CD4-positive, alpha-beta T cell treated with Interferon gamma for 1 hour (primary cell): Measurements from ENCODE around the gene SEMA4C.
"Not testable (repeated sequence)": the region's sequence is repeated elsewhere in the genome, so short reads cannot be mapped to it uniquely, and the experiment has no call there.

Source experiments
- DNase-seq: peaks from one replicate; pipeline ENCODE4 v3.0.0-alpha.2; 2020

Gene SEMA4C

DNA sequence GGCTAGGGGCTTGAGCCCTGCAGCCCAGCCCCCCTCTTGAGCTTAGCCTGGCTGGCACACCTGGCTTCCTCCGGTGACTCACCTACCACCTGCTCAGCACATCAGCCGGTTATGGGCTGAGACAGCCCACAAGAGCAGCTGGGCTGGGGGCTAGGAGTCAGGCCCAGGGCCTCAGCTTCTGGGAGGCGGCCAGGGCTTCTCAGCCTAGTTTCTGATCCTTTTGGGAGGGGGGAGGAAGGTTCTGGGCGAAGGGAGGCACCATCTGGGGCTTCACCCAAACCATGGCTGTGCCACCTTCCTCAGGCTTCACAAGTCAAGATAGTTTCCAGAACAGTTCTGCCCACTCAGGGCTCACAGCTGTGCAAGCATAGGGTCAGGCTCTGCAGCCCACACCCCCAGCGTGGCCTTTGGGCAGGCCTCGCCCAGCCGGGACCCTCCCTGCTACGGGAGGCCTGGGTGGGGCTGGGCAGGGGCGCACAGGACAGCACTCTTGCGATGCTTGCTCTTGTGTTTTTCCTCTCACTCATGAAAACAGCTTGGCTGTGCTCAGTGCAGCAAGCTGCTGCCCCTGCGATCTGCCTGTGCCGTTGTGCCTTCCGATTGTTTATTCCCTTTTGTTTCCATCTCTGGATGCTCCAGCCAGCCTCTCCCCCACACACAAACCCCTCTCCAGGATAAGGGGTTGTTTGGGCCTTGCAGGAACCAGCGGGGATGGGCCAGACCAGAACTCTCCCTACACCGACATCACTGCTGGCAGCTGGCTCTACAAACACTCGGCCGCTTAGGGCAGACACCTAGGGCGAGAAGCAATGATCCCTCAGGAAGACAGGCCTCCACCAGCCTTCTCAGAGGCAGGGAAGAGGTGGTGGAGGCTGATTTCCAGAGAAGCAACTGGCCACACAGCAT lies 26.1 kb upstream of the SEMA4C start:
- no peak for DNase-seq

DNA sequence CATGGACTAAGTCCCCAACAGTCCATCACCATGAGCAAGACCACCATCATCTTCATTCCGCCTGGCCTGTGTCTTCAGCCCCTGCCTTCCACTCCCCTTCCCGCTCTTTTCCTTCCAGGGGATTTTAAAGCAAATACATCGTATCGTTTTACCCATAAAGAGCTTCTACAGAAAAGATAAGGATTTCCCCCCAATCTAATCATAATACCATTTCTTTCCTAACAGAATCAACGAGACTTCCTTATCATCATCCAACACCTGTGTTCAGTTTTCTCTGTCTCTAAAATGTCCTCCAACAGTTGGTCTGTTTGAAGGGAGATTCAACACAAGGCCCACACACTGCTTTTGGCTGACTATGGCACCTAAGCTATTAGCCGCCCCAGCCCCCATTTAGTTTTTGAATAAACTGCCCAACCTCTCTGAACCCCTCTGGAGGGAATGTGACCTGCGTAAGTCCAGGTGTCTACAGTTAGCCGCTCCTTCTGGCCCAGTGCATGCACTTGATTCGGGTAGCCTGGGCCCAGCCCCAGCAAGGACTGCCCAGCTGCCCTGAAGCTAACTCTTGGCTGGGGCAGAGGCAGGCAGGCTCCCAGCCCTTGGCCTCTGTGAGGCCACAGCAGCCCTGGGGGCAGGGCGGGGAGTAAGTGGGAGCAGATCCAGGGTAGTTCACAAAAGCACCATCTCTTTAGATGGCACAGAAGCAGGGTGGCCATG lies 25.3 kb upstream of the SEMA4C start:
- no peak for DNase-seq

DNA sequence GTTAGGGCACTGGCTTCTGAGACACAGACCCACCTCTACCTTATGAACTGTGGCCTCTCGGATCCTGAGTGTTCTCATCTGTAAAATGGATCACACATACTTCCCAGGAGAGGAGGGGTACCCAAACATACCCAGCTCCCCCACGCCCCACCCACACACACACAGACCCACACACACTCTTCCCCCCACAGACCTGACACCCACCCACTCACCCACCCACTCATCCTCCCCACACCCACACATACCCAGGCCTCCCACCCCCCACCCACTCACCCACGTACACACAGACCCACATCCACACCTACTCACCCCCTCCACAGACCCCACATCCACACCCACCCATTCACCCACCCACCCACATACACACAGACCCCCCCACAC lies 24.3 kb upstream of the SEMA4C start:
- DNase-seq, result no peak

DNA sequence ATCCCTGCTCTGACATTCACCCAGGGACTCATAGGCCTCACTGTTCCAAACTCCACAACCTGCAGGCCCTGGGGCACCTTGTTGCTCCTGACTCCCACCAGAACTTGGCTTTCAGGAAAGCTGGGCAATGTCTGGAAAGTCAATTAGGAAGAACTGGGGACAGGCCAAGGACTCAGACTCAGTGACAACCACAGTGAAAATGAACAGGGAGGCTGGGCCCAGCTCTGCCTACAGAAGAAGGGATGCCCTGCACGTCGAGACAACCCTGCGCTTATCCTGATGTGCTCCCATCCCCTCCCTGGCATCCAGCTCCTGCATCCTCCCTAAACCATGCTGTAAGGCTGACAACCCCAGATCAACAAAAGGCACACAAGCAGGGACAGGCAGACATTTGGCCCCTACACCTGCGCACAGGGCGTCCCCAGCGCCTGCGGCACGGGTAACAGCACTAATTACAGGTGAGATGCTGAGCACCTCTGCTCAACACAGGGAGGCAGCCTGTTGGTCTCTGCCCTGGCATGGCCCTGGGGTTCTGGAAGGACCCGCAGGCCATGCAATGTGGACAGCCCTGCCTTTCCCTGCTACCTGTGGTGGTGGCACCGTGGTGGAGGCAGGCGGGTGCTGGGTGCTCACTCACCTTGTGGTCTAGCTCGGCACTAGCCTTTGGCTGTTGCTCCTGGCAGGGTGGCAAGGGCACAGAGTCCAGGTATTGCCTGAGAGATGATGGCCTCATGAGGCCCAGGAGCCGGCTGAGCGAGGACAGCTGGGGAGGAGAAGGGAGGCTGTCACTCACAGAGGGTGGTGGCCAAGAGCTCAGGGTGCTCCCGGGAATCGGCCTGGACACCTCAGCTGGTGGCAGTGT lies 23.6 kb upstream of the SEMA4C start:
- no peak for DNase-seq

DNA sequence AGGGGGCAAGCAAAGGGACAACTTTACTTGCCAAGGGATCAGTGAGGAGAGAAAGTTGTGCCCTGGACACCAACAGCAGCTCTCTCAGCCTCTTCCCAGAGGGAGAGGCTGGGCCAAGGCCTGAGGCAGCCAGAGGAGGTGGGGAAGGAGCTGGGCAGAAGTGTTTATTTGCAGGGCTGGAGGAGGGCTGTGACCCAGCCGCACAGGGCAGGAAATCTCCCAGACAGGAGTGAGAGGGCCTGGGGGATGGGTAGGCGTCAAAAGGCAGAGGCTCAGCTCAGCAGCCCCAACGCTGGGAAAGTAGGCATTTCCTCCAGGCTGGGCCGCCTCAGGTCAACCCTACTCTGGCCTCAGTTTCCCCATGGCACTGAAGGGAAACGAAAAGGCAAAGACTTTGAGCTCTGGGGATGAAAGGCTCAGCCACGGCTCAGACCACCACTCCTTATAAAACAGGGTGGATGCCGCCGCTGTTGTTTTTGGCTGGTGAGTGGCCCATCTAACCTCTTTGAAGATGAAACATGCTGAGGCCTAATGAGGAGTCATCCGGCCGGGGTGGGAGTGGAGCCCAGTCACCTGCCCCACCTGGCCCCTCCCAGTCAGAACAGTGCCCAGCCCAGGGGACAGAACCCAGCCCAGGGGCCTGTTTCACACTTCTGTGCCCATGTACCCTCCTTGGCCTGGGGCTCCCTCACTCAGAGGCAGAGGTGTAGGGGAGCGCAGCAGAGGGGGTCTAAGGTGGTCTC lies 21.9 kb upstream of the SEMA4C start:
- DNase-seq, result no peak

DNA sequence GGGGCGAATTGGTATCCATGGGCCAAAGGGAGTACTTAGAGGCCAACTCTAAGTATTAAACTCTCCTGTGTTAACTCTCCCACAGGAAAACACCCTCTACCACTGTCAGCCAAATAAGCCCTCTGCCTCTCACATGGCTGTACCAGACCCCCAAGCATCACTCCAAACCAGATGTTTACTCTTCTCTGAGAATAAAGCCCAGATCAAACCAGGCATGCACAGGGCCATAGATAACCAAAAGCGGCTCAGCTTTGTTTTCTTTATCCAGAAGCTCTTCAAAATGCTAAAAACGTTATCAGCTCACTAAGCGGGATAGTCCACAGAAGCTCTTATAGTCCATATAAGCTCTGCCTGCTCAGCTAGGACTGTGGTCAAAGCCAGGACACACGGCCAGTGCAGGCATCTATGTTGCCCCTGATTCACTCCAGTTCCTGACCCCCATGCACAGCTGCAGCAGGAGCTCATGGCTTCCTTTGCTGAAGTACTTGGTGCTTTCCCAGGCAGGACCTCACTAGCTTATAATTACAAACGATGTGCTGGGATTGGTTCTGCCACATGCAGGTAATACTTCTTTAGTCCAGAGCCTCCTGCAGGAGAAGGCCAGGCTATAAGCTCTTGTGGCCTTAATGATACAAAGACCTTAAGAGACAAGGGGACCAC lies 21.0 kb upstream of the SEMA4C start:
- no peak for DNase-seq

DNA sequence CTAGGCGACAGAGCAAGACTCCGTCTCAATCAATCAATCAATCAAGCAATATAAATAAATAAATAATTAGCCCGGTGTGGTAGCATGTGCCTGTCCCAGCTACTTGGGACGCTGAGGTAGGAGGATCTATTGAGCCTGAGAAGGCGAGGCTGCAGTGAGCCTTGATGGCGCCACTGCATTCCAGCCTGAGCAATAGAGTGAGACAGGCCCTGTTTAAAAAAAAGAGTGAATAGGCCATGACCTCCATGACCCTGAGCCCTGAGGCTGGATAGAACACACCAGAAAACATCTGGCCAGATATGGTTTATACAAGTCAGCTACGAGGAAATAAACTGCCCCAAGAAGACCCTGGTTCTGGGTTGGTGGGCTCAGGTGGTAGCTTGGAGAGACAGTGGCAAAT lies 20.4 kb upstream of the SEMA4C start:
- DNase-seq, result no peak

DNA sequence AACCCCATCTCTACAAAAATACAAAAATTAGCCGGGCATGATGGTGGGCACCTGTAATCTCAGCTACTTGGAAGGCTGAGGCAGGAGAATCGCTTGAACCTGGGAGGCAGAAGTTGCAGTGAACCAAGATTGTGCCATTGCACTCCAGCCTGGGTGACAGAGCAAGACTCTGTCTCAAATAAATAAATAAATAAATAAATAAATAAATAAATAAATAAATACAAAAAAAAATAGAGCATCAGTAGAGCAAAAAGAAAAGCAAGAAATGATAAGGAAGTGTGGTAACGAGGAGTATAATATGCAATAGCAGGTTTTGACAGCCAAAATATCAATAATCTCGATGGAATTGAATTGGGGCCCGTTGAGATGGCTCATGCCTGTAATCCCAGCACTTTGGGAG lies 19.6 kb upstream of the SEMA4C start:
- not testable (repeated sequence) for DNase-seq

DNA sequence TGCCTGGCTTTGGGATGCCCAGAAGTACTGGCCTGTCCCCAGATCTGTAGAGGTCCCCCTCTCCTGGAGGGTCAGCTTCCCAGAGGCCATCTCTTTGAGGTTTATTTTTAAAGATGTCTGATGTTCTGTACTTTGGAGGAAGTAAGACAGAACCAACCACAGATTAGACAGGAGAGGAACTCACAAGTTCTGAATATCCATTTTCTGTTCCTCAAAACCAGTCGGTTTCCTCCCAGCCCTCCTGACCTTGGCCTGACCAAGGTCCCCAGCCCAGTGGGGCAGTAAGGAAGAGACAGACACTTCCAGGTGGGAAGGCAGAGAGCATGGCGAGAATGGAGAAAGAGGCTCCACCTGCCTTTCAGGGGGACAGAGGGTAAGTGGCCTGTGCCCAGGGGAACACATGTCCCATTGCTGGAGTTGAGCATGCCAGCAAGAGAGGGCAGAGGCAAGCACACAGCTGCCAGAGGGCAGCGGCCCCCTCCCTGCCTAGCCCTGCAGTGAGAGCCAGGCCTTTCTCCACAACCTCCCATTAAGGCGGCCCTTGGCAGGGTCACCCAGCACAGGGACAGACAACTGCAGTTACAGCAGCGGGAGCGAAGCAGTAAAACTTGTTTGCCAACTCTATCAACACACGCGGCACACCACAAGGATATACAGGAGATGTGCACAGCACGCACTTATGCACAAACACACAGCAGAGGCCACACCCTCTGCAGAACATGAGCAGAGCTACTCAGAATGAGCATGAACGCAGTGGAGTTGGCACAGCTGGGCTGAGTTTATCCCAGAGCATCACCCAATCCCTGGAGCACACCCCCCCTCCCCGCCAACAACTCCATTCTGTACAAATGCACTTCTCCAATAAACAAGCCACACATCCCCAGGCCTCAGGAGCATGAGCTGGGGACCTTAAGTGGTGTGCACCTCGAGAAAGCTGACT lies 18.5 kb upstream of the SEMA4C start:
- no peak for DNase-seq

DNA sequence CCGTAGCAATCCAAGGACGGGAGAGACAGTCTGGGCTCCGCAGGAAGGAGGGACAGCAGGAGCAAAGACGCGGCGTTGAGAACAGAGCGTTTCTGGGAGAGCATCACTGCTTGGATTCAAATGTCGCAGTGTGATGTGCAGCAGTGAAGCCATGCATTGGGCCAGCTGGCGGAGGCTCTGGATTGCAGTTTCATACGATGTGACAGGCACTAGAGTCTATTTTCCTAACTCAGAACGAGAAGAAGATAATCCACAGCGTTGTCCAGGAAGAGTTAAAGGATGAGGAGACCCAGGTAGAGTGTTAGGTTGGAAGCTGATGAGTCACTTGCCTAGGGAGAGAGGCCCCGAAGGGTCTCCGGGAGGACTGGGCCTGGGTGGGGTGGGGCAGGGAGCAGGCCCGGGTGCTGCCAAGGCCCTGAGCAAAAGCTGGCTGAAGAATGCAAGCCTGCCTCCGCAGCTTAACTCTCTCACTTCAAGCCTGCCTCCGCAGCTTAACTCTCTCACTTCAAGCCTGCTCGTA lies 17.7 kb upstream of the SEMA4C start:
- no peak for DNase-seq

DNA sequence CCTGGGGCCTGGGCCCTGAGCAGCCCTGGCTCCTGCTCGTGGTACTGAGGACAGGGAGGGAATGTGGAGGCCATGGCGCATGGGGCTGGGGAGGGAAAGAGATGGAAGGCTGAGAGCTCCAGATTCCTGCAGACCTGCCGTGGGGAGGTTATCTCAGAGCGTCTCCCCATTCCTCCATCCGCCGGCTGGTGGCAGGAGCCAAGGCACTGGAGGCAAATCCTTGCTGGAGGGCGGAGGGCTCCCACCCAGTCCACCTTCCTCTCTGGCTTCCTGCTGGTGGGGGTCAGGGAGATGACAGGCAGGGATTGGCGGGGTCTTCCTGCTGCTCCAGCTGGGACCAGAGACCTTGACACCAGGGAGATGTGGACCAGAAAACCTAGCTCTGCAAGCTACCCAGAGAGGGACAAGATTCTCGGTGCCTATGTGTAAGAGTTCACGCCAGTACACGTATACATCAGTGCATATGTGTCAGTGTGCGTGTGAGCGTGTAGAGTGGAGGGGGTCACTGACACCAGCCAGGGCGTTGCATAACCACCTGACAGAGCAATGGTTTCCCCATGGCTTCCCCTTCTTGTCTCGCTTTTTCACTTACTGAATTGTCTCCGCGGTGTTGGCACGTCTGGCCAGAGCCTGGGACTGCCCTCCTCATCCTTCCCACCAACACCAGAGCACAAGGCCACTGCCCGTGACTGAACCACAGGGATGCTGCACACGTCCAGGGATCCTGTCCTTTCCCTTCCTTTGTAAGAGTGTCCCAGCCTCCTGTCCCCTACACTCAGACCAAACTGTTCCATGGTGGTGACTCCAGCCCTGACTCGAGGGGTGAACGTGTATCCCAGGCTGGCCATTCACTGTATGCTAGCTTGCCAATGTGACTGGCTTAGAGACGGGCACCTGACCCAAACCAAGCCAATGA lies 15.8 kb upstream of the SEMA4C start:
- peak; percentile 50 for DNase-seq

DNA sequence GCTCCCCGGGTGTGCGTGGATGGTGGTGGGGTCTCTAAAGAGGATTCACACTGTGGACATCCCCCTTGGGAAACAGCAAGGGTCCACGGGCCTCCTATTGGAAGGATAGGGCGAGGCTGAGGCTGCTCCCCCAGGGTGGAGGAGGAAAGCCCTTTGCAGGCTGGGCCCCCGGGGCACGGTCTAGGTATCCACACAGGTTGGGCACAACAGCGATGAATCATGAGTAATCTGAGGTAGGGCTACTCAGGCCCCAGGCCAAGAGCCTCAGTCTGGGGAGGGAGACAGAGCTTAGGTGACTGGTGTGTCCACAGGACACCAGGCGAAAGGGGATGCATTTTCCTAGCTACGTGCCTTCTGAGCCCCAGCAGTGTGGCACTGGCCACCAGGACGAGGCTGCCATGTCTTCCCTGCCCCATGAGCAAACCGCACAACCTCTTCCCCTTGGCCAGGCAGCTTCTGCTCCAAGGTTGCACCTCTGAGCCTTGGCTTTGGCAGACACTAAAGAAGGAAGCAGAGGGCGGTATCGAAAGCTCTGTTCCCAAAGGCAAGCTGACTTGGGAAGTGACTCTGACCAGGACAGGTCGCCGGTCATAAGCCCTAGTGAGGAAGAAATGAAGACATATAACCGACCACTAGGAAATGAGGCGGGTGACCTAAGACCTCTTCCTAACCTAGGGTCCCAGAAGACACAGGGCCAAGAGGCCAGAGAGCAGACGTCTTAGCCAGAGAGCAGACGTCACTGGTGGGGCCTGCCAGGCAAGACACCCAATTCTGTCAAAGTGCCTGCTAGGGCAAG lies 14.6 kb upstream of the SEMA4C start:
- no peak for DNase-seq

DNA sequence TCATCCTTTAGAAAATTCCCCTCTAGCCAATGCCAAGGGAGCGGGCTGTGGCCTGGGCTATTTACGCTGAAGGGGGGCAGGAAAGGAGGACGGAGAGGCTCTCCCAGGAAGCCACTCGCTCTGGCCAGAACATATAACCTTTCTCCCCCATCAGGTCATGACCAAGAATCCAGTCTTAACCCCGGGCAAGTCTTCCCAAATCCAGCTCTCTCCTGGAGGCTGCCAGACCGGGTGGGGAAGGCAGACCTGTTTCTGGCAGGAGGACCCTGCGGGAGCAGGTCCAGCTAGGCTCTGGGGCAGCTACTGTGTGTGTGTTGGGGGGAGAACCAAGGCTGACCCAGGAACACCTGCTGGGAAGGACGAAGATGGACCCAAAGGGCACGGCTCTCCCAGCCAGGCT lies 13.4 kb upstream of the SEMA4C start:
- DNase-seq, result no peak

DNA sequence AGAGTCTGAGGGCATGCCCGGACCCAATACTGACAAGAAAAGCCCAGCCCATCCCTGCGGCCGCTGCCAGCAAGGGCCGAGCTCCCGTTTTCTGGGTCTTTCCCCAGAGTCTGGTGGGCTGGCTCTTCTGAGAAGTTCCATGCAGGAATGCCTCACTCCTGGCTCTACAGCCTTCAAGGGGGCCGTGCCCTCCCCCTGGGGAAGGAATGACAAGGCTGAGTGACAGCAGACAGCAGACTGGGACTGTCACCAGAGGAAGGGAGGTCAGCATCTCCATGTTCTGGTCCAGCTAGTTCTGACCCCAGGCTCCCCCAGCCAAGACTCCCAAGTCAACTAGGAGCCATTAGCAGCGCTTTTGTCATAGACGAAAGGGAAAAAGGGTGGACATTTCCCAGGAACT lies 13.0 kb upstream of the SEMA4C start:
- no peak for DNase-seq

DNA sequence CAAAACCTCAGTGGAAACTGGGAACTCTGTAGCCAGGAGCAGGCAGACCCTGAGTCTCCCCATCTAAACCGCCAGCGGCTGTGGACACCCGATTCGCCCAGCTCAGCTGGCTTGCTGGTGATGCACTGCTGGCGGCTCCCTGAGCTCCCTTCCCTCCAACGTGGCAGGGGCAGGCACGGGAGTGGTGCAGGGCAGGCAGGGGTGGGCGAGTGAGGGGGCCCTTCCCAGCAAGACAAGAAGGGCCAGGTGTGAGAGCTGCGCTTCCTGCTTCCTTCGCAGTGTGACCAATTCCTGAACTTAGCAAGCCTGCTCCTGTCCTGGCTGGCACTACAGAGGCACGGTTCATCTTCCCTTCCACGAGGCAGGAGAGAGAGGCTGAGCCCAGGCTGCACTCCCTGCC lies 12.3 kb upstream of the SEMA4C start:
- DNase-seq, result no peak

DNA sequence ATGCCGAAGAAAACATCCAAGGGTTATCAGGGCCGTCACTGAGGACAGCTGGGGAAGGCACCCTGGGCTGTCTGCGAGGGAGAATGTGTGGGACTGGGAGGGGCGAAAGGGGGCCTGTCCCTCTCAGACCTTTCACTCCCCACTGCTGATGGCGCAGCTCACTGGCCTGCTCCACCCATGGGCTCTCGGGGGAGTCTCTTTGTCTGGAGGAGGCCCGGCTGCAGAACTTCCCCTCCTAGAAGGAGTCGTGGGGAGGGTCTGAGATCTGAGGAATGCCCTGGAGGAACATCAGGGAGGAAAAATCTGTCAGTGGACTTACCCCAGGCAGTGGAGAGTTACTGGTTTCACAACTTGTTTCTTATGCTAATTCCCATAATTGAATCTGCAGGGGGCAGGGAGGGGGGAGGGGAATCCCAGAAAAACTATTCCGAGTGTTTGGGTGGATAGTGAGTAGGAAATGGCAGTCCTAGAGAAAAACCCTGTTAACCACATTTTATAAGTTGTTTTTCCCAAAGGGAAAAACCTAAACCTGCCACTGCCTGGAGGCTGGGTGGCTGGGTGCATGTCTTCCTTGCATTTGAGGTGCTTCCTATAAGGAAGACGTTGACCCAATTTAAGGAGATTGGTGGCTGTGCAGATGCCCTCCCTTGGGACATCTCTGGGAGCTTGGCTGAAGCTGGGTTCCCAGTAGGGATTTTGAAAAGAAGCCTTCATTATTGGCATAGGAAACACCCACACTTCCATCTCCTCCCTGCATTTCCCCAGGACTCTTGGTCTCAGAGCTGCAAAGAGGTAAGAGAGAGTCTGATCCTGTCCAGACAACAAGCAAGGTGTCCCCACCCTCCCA lies 11.7 kb upstream of the SEMA4C start:
- DNase-seq, result no peak

DNA sequence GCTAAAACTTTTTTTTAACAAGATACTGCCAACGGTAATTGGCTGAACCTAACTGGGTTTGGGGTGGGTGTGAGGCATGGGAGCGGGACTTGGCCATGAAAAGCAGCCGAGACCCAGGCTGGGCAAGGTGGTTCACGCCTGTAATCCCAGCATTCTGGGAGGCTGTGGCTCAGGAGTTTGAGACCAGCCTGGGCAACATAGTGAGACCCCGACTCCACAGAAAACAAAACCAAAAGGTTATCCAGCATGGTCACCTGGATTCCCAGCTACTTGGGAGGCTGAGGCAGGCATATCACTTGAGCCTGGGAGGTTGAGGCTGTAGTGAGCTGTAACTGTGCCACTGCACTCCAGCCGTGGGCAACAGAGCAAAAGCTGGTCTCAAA lies 11.0 kb upstream of the SEMA4C start:
- DNase-seq, result no peak

DNA sequence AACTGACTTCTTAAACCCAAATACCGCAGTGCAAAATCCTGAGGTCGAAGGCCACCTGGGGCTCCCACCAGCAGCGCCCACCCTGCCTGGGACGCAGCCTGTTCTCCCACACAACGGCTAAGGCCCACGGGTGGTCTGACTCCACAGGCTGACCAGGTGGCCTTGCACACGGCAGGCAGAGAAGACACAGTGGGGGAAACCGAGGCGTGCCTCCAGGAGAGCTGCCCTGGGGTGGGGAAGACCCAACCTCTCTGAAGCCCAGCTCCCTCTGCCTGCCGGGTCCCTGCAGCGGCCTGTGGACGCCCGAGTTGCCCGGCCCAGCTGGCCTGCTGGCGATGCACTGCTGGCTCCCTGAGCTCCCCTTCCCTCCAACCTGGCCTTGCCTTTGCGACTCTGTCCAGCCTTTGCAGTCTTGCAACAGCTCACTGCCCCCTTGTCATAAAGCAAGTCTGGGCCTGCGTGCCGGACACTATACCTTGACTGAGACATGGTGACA lies 9.7 kb upstream of the SEMA4C start:
- no peak for DNase-seq
